ENCODE results near the gene SPNS2. TPM values are rescaled to one million over a fixed set of nuclear protein-coding genes. Genes with fewer than 3 reads are reported as not detected.

SPNS2 gene, protein sequence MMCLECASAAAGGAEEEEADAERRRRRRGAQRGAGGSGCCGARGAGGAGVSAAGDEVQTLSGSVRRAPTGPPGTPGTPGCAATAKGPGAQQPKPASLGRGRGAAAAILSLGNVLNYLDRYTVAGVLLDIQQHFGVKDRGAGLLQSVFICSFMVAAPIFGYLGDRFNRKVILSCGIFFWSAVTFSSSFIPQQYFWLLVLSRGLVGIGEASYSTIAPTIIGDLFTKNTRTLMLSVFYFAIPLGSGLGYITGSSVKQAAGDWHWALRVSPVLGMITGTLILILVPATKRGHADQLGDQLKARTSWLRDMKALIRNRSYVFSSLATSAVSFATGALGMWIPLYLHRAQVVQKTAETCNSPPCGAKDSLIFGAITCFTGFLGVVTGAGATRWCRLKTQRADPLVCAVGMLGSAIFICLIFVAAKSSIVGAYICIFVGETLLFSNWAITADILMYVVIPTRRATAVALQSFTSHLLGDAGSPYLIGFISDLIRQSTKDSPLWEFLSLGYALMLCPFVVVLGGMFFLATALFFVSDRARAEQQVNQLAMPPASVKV
- under 1 TPM; 0.16 to 0.64 TPM for total RNA-seq

DNA sequence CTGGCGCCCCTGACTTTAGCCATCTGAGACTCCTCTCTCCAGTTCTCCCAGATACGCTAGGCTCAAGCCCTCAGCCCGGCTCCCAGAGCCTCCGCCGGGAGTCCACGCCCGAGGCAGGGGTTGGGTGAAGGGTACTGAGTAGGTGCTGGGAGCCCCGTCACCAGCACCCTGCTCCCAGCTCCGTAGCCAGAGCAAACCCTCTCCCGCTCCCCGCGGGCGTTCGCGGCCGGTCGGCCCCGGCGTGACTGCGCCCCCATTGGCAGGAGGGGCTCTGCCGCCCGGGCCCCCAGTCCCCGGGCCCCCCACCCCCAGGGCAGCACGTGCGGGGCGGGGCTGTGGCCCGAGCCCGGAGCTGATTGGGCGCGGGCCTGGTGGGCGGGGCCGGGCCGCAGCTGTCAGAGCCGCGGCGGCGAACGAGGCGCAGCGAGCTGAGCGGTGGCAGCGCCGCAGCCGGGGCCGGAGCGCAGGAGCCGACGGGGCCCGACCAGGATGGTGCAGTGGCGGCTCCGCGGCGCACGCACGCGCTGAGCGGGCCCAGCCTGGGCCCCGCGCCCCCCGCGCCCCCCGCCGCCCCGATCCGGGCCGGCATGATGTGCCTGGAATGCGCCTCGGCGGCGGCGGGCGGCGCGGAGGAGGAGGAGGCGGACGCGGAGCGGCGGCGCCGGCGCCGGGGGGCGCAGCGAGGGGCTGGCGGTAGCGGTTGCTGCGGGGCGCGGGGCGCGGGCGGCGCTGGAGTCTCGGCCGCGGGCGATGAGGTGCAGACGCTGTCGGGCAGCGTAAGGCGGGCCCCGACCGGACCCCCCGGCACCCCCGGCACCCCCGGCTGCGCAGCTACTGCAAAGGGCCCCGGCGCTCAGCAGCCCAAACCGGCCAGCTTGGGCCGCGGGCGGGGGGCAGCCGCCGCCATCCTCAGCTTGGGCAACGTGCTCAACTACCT, at the start of gene SPNS2:
SPNS2 (plus strand) TSS at position 421 of the 937 bp plus-strand sequence; CDS start at position 588, 167 bp downstream.
- Mint-ChIP-seq H3K27ac (no peak within 1 kb of the TSS), H3K9me3 (no peaks in the 10 kb centered on the region), H3K36me3 (no peaks in the 10 kb centered on the region)
- ATAC-seq (peak; percentile 78 to 91), DNase-seq (ENCODE audit: low spot score in 2 of 2) (peak in 1 of 2 donors; percentile 70)

DNA sequence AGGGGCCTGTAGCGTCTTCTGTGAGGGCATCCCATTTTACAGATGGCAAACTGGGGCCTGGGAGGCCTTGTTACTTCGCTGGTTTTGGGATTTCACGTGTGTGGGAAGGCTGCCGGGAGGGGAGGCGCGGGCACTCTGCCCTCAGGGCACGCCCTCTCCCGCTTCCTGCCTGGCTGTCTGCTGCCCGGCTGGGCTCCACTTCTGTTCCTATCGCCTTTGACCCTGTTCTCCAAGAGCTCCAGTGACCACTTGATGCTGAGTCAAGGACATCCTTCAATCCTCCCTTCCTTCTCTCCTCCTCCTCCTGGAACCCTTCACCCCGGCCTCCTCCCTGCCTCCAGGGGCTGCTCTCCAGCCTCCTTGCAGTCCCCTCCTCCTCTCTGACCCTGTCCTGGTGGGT, 48.9 kb upstream of the SPNS2 start:
- no peaks in the 10 kb centered on the region for H3K36me3 Mint-ChIP-seq
- H3K27ac Mint-ChIP-seq, result peak overlapping the region in 1 of 2 donors; percentile 33
- DNase-seq (ENCODE audit: low spot score in 2 of 2) (no peak), ATAC-seq (no peak)
- no peaks in the 10 kb centered on the region for H3K9me3 Mint-ChIP-seq

DNA sequence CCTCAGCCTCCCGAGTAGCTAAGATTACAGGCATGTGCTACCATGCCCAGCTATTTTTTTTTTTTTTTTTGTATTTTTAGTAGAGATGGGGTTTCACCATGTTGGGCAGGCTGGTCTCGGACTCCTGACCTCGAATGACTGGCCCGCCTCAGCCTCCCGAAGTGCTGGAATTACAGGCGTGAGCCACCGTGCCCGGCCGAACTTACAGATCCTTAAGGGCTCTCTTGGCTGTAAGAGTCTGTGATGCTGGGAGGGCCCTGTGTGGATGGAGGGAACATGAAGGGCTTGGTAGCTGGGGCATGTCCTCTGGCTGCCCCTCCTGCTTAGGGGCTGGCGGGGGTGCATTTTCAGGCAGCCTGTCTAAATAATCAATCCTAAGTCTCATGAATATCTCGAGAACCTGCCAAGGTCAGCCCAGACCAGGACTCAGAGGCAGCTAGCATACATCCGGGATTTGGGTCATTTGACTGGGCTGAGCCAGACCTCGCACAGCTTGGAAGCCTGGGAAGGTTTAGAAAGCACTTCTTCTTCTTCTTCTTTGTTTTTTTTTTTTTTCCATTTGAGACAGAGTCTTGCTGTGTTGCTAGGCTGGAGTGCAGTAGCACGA, 47.9 kb upstream of the SPNS2 start:
- H3K27ac Mint-ChIP-seq, result no peak overlapping the region
- no peaks in the 10 kb centered on the region for H3K9me3 Mint-ChIP-seq
- DNase-seq (ENCODE audit: low spot score in 2 of 2), result no peak
- no peak for ATAC-seq
- no peaks in the 10 kb centered on the region for H3K36me3 Mint-ChIP-seq

DNA sequence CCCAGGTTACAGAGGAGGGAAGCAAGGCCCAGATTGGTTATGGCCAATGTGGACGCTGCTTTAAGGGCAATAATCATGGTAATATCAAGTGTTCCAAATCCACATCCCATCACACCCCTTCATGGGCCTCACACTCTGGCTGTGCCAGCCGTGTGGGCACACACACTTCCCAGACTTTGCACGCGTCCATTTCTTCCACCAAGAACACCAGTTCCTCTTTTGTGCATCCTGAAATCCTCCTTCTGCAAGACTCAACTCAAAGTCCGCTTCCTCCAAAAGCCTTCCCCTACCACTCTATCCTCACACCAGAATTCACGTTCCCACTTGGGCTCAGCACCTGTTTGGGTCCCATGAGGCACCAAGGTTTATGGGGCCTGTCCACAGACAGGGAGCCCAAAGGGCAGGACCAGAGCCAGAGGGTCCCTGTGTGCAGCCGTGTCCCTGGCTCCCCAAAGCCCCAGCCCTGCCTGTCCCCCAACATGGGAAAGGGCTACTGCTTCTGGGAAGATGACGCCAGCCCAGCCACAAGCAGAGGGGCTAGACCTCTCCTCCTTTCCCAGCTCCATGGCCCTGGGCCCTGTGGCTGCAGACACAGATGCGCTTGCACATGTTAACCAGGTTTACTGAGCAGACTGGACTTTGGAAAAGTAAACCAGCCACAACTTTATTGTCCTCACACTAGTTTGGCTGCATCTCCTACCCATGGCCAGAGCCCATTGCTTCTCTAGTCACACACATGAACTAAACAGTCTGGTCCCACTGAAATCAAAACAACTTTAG, 44.7 kb upstream of the SPNS2 start:
- H3K27ac Mint-ChIP-seq, result peak overlapping the region in 1 of 2 donors; percentile 77
- H3K9me3 Mint-ChIP-seq, result no peaks in the 10 kb centered on the region
- ATAC-seq (no peak), DNase-seq (ENCODE audit: low spot score in 2 of 2) (no peak)
- H3K36me3 Mint-ChIP-seq, result no peaks in the 10 kb centered on the region

DNA sequence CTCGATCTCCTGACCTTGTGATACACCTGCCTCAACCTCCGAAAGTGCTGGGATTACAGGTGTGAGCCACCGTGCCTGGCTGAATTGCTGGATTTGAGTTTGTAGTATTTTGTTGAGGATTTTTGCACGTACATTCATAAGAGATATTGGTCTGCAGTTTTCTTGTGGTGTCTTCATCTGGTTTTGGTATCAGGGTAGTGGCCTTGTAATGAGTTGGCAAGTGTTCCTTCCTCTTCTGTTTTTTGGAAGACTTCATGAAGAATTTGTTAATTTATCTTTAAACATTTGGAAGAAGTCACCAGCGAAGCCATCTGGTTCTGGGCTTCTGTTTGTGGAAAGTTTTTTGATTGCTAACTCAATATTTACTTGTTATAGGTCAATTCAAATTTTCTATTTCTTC, 38.0 kb upstream of the SPNS2 start:
- Mint-ChIP-seq H3K36me3 (peaks cover 16 to 18% of the 10 kb centered on the region in 2 donors), H3K27ac (no peak overlapping the region), H3K9me3 (peaks cover 11 to 13% of the 10 kb centered on the region in 2 donors)
- no peak for ATAC-seq
- no peak for DNase-seq (ENCODE audit: low spot score in 2 of 2)

DNA sequence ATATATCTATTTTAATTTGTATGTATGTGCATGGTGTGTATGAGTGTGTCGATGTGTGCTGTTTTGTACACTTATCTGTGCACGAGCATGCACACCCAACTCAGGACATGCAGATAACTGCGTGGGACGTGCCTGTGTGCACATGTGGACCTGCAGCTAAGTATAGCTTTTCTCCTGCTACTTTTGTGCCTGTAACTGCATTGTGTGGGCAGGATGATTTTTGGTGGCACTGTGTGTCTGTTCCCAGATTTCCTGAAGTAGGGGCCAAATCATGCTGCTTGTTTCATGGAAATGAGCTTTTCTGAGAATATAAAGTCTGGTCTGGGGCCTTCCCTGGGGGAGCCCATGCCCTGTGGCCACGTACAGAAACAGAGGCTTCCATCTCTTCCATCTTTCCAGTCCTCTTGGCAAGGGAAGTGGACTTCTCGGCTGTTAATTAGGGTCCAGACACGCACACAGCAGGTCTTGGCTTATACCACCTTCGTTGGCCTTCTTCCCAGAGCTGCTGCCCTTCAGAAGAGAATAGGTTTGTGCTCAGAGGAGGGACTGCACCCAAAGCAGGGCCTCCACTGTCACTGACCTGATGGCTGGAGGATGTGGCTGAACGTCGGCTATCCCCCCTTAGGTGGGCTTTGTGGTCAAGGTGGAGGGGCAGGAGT, 34.7 kb upstream of the SPNS2 start:
- Mint-ChIP-seq H3K9me3 (peaks cover 11 to 13% of the 10 kb centered on the region in 2 donors), H3K36me3 (peaks cover 16 to 18% of the 10 kb centered on the region in 2 donors), H3K27ac (no peak overlapping the region)
- ATAC-seq, result no peak
- DNase-seq (ENCODE audit: low spot score in 2 of 2), result no peak

DNA sequence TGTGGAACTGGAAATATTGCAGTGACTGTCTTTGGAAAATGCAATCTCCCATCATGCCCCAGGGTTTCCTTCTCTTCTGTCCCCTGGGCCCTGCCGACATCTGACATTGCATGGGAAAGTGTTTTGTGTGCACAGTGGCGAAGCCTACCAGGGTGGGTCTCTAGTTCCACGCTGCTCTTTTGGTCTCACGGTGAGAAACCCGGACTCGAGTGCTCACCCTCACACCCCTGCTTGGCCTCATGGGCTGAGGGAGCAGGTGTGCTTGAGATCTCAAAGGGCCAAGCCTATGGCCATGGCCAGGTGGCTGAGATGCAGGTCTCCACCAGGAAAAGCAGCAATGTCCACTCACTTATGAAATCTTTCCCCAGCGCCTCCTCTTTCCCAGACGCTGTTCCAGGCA, 32.9 kb upstream of the SPNS2 start:
- ATAC-seq, result no peak
- Mint-ChIP-seq H3K9me3 (peaks cover 5 to 6% of the 10 kb centered on the region in 2 donors), H3K36me3 (peaks cover 7 to 9% of the 10 kb centered on the region in 2 donors), H3K27ac (no peak overlapping the region)
- no peak for DNase-seq (ENCODE audit: low spot score in 2 of 2)

DNA sequence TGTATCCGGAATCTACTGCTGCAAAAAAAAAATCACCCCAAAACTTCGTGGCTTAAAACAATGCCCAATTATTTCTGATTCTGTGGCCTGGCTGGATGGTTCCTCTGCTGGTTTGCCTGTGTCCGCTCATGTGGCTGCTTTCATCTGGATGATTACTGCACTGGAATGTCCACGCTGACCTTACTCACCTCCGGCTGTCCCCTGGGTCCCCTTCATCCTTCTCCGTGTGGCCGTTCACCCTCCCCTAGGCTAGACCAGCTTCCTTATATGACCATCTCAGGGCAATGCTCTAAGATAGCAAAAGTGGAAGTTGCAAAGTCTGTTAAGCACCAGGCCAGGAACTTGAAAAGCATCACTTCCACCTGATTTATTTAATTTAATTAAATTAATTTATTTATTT, 31.4 kb upstream of the SPNS2 start:
- no peaks in the 10 kb centered on the region for H3K9me3 Mint-ChIP-seq
- ATAC-seq (no peak), DNase-seq (ENCODE audit: low spot score in 2 of 2) (no peak)
- H3K36me3 Mint-ChIP-seq, result no peaks in the 10 kb centered on the region
- no peak overlapping the region for H3K27ac Mint-ChIP-seq

DNA sequence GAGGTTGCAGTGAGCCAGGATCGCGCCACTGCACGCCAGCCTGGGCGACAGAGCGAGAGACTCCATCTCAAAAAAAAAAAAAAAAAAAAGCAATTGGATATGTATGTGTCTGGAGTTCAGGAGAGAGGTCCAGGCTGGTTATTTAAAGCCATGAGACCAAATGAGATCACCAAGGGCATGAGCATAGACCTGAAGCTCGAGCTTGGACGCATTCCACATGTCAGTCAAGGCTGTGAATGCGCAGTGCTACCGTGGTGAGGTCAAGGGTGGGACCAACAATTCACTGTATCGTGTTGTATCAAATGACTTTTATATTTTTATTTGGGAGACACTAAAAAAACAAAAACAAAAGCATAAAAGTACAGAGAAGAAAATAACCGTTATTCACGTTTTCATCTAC, 29.1 kb upstream of the SPNS2 start:
- no peak for DNase-seq (ENCODE audit: low spot score in 2 of 2)
- H3K27ac Mint-ChIP-seq, result no peak overlapping the region
- ATAC-seq, result no peak
- H3K36me3 Mint-ChIP-seq, result no peaks in the 10 kb centered on the region
- no peaks in the 10 kb centered on the region for H3K9me3 Mint-ChIP-seq

DNA sequence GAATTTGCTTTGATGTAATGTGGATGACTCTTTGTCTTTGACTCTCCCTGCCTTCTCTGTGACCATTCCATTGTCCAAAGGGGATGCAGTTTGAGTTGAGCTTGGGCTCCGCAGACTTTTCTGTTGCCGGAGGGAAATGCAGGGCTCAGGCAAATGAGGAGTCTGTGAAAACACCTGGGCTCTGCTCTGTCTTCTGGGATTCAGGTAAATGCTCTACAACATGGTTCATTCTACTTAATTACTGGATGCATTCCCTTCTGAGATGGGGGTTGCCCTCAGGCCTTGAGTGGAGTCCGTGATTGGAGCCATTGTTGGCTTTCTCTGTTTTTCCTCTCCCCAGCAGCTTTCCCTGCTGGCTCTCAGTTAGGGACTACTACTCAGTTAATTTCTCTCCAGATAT, 26.4 kb upstream of the SPNS2 start:
- Mint-ChIP-seq H3K36me3 (no peaks in the 10 kb centered on the region), H3K27ac (no peak overlapping the region), H3K9me3 (no peaks in the 10 kb centered on the region)
- no peak for ATAC-seq
- no peak for DNase-seq (ENCODE audit: low spot score in 2 of 2)

DNA sequence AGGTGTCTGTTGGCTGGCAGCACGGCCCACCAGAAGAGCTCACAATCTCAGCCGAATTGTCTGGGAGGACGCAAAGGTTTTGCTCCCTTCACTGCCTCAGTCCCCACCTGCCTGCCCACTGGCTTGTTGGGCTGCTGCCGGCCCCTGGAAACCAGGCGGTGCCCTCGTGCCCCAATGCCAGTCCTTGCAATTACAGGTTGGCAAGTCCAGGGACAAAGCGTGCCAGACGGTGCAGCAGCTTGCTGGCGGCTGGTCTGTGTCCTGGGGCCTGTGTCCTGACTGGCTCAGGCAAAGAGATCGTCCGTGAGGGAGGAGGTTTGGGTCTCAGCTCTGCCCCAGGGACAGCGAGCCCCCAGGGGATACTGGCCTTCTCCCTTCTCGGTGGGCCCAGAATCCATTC, 24.6 kb upstream of the SPNS2 start:
- no peak overlapping the region for H3K27ac Mint-ChIP-seq
- DNase-seq (ENCODE audit: low spot score in 2 of 2), result no peak
- no peak for ATAC-seq
- H3K36me3 Mint-ChIP-seq, result no peaks in the 10 kb centered on the region
- H3K9me3 Mint-ChIP-seq, result no peaks in the 10 kb centered on the region

DNA sequence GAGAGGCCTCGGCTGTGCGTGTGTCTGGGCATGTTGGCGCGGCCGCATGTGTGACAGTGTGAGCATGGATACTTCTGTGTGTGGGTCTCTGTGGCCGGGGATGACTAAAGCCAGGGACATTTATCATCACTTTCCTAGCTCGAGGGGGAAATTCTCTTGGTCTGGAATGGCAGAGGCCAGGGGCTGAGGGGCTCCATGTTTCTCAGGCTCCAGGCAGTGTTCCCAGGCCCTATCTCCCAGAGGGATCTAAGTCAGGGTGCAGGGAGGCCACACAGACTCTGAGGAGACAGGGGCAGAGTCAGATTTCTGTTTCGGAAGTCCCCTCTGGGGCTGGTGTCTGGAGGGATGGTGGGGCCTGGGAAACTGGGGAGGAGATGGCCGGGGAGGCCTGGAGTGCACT, 23.7 kb upstream of the SPNS2 start:
- H3K27ac Mint-ChIP-seq, result no peak overlapping the region
- DNase-seq (ENCODE audit: low spot score in 2 of 2) (no peak), ATAC-seq (no peak)
- H3K36me3 Mint-ChIP-seq, result no peaks in the 10 kb centered on the region
- no peaks in the 10 kb centered on the region for H3K9me3 Mint-ChIP-seq

DNA sequence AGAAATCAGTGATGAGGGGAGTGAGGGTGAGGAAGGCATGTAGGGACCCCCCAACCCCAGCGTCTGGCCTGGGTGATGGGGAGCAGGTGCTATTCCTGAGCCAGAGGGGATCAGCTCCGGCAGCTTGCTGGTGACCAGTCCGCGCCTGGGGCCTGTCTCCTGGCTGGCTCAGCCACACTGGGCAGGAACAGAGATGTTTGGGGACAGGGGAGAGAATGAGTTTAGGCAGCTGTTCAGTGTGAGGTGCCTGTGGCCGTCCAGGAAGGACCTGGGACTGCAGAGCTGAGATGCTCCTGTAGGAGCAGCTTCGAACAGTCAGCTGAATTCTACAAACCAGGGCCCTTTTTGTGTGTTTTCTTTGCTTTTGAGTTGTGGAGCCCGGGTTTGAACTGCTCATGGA, 23.2 kb upstream of the SPNS2 start:
- ATAC-seq (no peak), DNase-seq (ENCODE audit: low spot score in 2 of 2) (no peak)
- no peaks in the 10 kb centered on the region for H3K9me3 Mint-ChIP-seq
- H3K27ac Mint-ChIP-seq, result no peak overlapping the region
- H3K36me3 Mint-ChIP-seq, result no peaks in the 10 kb centered on the region

DNA sequence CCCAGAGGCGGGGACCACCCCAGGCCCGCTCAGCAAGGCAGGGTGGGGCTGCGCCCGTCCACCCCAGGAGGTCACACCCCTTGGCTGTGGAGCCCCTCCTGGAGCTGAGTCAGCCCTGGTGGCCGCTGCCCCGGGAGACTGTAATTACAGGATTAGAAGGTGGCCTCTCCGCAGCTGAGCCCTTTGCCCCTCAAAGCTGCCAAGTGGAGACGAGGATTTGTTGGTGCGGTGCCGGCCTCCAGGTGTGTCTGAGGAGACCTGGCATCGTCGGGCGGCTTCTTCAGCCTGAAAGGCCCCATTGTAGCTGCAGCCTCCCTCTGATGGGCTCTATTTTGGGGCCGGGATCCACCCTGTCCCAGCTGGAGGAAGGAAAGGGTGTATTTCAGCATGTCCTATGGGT, 22.7 kb upstream of the SPNS2 start:
- Mint-ChIP-seq H3K36me3 (no peaks in the 10 kb centered on the region), H3K27ac (no peak overlapping the region), H3K9me3 (no peaks in the 10 kb centered on the region)
- ATAC-seq, result no peak
- no peak for DNase-seq (ENCODE audit: low spot score in 2 of 2)

DNA sequence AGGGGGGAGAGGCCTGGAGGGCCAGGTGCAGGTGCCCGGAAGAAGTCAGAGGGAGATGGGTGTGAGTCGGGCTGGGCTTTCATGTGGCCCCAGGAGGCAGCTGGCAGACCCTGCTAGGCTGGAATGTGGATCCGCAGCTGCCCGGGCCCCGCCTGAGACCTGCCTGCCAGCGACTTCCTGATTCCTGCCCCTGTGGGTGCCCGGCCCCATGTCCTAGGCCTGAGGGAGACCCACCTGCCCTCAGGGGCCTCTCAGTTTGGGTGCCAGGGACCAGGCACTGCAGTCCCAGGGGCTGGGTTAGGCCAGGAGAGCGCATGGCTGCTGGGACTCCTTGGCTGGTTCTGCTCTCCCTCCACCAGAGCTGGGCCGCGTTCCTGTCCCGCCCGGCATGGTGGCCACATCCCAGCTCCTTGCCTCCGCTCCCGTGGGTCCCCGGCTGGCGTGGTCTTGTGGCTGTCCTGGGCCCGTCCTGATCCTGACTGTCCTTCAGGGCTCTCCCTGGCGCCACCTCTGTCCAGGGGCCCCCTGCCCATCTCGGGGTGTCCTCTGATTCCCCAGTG, 22.1 kb upstream of the SPNS2 start:
- Mint-ChIP-seq H3K9me3 (no peaks in the 10 kb centered on the region), H3K36me3 (no peaks in the 10 kb centered on the region), H3K27ac (no peak overlapping the region)
- DNase-seq (ENCODE audit: low spot score in 2 of 2) (no peak), ATAC-seq (no peak)

All from activated naive CD4-positive, alpha-beta T cell treated with anti-CD3 and anti-CD28 coated beads, Interleukin-2, amount 50 U/mL, for 72 hours (primary cell).